Breast epithelium (tissue), 3 donors: ENCODE measurements around the gene FUZ.

Source experiments
- CTCF ChIP-seq, 3 donors: fragments of 450-650 bp; IDR thresholded peaks; one replicate each; pipeline ENCODE4 v1.5.1; 2016 to 2017; ENCODE audit warnings: antibody characterized with exemption in 3 of 3, mild to moderate bottlenecking in 3 of 3, moderate library complexity in 3 of 3
- POLR2A ChIP-seq: fragments of 450-650 bp; IDR thresholded peaks from one replicate; pipeline ENCODE4 v1.6.1; 2016; ENCODE audit warnings: antibody characterized with exemption, mild to moderate bottlenecking, moderate library complexity
- POLR2AphosphoS5 ChIP-seq, 3 donors: sonication (generic); formaldehyde crosslinking; IDR thresholded peaks; one replicate each; pipeline ENCODE4 v1.6.1; 2017; ENCODE audit warnings: antibody characterized with exemption in 3 of 3

- no peak for TF ChIP-seq CTCF (IDR thresholded peaks at IDR 0.05)
- TF ChIP-seq POLR2AphosphoS5 (IDR thresholded peaks at IDR 0.05) = no peak
- TF ChIP-seq POLR2A = no peak
Measured at GRCh38 chr19:49860336-49861102, 47.4 kb upstream of the FUZ start.
